HEK293 (cell line): ENCODE data around the gene RETREG2.

ENCODE experiments used
- BCL11A ChIP-seq: fragments of 450-650 bp; formaldehyde crosslinking; IDR thresholded peaks from 2 replicates; pipeline ENCODE4 v1.5.1; 2016; ENCODE audit warnings: low read depth, missing biosample characterization, missing genetic modification characterization
- GLI4 ChIP-seq: fragments of 450-650 bp; formaldehyde crosslinking; IDR thresholded peaks from 2 replicates; pipeline ENCODE4 v1.5.1; 2016; ENCODE audit warnings: missing biosample characterization, missing genetic modification characterization
- OSR2 ChIP-seq: fragments of 450-650 bp; formaldehyde crosslinking; IDR thresholded peaks from 2 replicates; pipeline ENCODE4 v1.5.1; 2016; ENCODE audit warnings: missing biosample characterization, missing genetic modification characterization
- OVOL3 ChIP-seq: fragments of 450-650 bp; formaldehyde crosslinking; IDR thresholded peaks from 2 replicates; pipeline ENCODE4 v1.5.1; 2016; ENCODE audit warnings: missing biosample characterization, missing genetic modification characterization
- RBAK ChIP-seq: fragments of 450-650 bp; formaldehyde crosslinking; IDR thresholded peaks from 2 replicates; pipeline ENCODE4 v1.5.1; 2016; ENCODE audit warnings: missing biosample characterization, missing genetic modification characterization
- ZBTB20 ChIP-seq: fragments of 450-650 bp; formaldehyde crosslinking; IDR thresholded peaks from 2 replicates; pipeline ENCODE4 v1.5.1; 2016; ENCODE audit warnings: missing biosample characterization, missing genetic modification characterization
- ZFP37 ChIP-seq: fragments of 450-650 bp; formaldehyde crosslinking; IDR thresholded peaks from 2 replicates; pipeline ENCODE4 v1.5.1; 2016; ENCODE audit warnings: missing biosample characterization, missing genetic modification characterization
- ZNF121 ChIP-seq: fragments of 450-650 bp; formaldehyde crosslinking; IDR thresholded peaks from 2 replicates; pipeline ENCODE4 v1.5.1; 2016; ENCODE audit warnings: missing biosample characterization, missing genetic modification characterization
- ZNF155 ChIP-seq: fragments of 450-650 bp; formaldehyde crosslinking; IDR thresholded peaks from 2 replicates; pipeline ENCODE4 v1.5.1; 2016; ENCODE audit warnings: missing biosample characterization, missing genetic modification characterization
- ZNF16 ChIP-seq: fragments of 450-650 bp; formaldehyde crosslinking; IDR thresholded peaks from 2 replicates; pipeline ENCODE4 v1.5.1; 2016; ENCODE audit warnings: low read depth, missing biosample characterization, missing genetic modification characterization
- ZNF19 ChIP-seq: fragments of 450-650 bp; formaldehyde crosslinking; IDR thresholded peaks from 2 replicates; pipeline ENCODE4; 2016; ENCODE audit warnings: missing biosample characterization, missing genetic modification characterization, low read depth
- ZNF24 ChIP-seq: fragments of 450-650 bp; formaldehyde crosslinking; IDR thresholded peaks from 2 replicates; pipeline ENCODE4 v1.5.1; 2016; ENCODE audit warnings: missing biosample characterization, missing genetic modification characterization
- ZNF274 ChIP-seq, 2 experiments: fragments of 200-500 bp in 1 of 2; fragments of 450-650 bp in 1 of 2; sonication (Bioruptor generic) in 1 of 2; formaldehyde crosslinking in 1 of 2; IDR thresholded peaks; 2 replicates each; pipeline versions ENCODE4 v1.5.1 to v1.6.1; 2014 to 2016; ENCODE audit warnings: borderline replicate concordance in 1 of 2, inconsistent platforms in 1 of 2, low read length in 1 of 2, missing biosample characterization in 1 of 2, missing genetic modification characterization in 1 of 2
- ZNF423 ChIP-seq: fragments of 450-650 bp; formaldehyde crosslinking; IDR thresholded peaks from 2 replicates; pipeline ENCODE4 v1.5.1; 2016; ENCODE audit warnings: missing biosample characterization, missing genetic modification characterization
- ZNF48 ChIP-seq: fragments of 450-650 bp; formaldehyde crosslinking; IDR thresholded peaks from 2 replicates; pipeline ENCODE4 v1.5.1; 2016; ENCODE audit warnings: missing biosample characterization, missing genetic modification characterization
- ZNF600 ChIP-seq: fragments of 450-650 bp; formaldehyde crosslinking; IDR thresholded peaks from 2 replicates; pipeline ENCODE4 v1.5.1; 2016; ENCODE audit warnings: missing biosample characterization, missing genetic modification characterization
- ZNF76 ChIP-seq: fragments of 450-650 bp; formaldehyde crosslinking; IDR thresholded peaks from 2 replicates; pipeline ENCODE4; 2016; ENCODE audit warnings: low read depth, missing biosample characterization, missing genetic modification characterization, borderline replicate concordance
- ZNF837 ChIP-seq: fragments of 450-650 bp; formaldehyde crosslinking; IDR thresholded peaks from 2 replicates; pipeline ENCODE4 v1.5.1; 2016; ENCODE audit warnings: missing biosample characterization, missing genetic modification characterization
- ZXDB ChIP-seq: fragments of 450-650 bp; formaldehyde crosslinking; IDR thresholded peaks from 2 replicates; pipeline ENCODE4 v1.5.1; 2016; ENCODE audit warnings: missing biosample characterization, missing genetic modification characterization
- TF ChIP-seq, protein P1 (sequence below): fragments of 450-650 bp; formaldehyde crosslinking; IDR thresholded peaks from 2 replicates; pipeline ENCODE4 v1.5.1; 2016; ENCODE audit warnings: missing biosample characterization, missing genetic modification characterization
- TF ChIP-seq, protein P2 (sequence below): fragments of 450-650 bp; formaldehyde crosslinking; IDR thresholded peaks from 2 replicates; pipeline ENCODE4 v1.5.1; 2016; ENCODE audit warnings: missing biosample characterization, missing genetic modification characterization
- TF ChIP-seq, protein P3 (sequence below): fragments of 450-650 bp; formaldehyde crosslinking; IDR thresholded peaks from 2 replicates; pipeline ENCODE4 v1.5.1; 2016; ENCODE audit warnings: missing biosample characterization, missing genetic modification characterization
- TF ChIP-seq, protein P4 (sequence below): fragments of 450-650 bp; formaldehyde crosslinking; IDR thresholded peaks from 2 replicates; pipeline ENCODE4 v1.5.1; 2016; ENCODE audit warnings: missing biosample characterization, missing genetic modification characterization
- TF ChIP-seq, protein P5 (sequence below): fragments of 450-650 bp; formaldehyde crosslinking; IDR thresholded peaks from 2 replicates; pipeline ENCODE4; 2016; ENCODE audit warnings: missing biosample characterization, missing genetic modification characterization
- TF ChIP-seq, protein P6 (sequence below): fragments of 450-650 bp; formaldehyde crosslinking; IDR thresholded peaks from 2 replicates; pipeline ENCODE4 v1.5.1; 2016; ENCODE audit warnings: missing biosample characterization, missing genetic modification characterization

The RETREG2 gene

DNA sequence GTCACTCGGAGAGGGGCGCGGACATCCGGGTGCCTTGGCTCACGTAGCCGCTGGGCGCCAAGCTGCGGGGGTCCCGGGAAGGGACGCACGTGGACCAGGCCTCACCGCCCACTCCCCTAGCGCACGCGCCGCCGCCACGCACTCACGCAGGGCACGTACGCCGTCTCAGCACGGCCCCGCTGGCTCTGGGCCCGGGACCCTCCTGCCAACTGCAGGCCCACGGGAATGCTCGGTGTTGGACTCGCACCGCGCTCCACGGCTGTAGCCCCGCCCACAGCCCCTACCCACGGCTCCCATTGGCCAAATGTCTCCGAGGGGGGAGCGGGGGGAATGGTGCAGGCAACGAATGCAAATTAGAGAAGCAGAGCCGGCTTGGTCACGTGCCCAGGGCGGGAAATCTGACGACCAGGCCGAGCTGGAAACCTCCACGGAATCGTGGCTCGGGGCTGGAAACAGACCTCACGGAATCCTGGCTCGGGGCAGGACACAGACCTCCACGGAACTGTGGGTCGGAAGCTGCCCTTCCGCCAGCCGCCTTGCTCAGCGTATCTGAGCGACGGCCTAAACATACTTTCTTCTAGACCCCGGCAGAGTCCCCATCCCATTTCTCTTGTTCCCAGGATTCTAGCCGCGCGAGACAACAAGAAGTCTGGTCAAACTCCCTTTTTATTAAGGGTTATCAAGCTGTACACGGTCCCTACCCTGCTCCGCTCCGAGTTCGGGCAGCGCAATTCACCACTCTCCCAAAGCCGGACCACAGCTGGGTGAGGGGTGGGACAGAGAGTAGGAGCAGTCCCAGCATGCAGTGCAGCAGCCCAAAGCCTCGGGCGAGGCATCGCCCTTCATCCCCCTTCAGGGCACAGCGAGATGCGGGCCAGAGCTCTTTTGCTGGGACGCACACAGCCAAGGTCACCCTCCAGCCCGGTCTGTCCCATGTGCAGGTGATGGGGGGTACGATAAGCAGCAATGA, 40.9 kb downstream of the RETREG2 start, which contains the start of gene ABCB6 (continued):
- TF ChIP-seq, protein P1, sequence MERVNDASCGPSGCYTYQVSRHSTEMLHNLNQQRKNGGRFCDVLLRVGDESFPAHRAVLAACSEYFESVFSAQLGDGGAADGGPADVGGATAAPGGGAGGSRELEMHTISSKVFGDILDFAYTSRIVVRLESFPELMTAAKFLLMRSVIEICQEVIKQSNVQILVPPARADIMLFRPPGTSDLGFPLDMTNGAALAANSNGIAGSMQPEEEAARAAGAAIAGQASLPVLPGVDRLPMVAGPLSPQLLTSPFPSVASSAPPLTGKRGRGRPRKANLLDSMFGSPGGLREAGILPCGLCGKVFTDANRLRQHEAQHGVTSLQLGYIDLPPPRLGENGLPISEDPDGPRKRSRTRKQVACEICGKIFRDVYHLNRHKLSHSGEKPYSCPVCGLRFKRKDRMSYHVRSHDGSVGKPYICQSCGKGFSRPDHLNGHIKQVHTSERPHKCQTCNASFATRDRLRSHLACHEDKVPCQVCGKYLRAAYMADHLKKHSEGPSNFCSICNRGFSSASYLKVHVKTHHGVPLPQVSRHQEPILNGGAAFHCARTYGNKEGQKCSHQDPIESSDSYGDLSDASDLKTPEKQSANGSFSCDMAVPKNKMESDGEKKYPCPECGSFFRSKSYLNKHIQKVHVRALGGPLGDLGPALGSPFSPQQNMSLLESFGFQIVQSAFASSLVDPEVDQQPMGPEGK (tag by site-specific recombination): peak; percentile 44; the same call in 1 of the 2 replicates
- no peak for TF ChIP-seq ZXDB (tag by site-specific recombination)
- TF ChIP-seq ZNF76 (tag by site-specific recombination): peak; percentile 49; the same call in 1 of the 2 replicates
- TF ChIP-seq ZNF837: no peak
- TF ChIP-seq BCL11A: no peak
- TF ChIP-seq ZFP37 (tag by site-specific recombination): no peak
- TF ChIP-seq, protein P2, sequence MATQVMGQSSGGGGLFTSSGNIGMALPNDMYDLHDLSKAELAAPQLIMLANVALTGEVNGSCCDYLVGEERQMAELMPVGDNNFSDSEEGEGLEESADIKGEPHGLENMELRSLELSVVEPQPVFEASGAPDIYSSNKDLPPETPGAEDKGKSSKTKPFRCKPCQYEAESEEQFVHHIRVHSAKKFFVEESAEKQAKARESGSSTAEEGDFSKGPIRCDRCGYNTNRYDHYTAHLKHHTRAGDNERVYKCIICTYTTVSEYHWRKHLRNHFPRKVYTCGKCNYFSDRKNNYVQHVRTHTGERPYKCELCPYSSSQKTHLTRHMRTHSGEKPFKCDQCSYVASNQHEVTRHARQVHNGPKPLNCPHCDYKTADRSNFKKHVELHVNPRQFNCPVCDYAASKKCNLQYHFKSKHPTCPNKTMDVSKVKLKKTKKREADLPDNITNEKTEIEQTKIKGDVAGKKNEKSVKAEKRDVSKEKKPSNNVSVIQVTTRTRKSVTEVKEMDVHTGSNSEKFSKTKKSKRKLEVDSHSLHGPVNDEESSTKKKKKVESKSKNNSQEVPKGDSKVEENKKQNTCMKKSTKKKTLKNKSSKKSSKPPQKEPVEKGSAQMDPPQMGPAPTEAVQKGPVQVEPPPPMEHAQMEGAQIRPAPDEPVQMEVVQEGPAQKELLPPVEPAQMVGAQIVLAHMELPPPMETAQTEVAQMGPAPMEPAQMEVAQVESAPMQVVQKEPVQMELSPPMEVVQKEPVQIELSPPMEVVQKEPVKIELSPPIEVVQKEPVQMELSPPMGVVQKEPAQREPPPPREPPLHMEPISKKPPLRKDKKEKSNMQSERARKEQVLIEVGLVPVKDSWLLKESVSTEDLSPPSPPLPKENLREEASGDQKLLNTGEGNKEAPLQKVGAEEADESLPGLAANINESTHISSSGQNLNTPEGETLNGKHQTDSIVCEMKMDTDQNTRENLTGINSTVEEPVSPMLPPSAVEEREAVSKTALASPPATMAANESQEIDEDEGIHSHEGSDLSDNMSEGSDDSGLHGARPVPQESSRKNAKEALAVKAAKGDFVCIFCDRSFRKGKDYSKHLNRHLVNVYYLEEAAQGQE (tag by site-specific recombination): peak; percentile 10
- TF ChIP-seq, protein P3, sequence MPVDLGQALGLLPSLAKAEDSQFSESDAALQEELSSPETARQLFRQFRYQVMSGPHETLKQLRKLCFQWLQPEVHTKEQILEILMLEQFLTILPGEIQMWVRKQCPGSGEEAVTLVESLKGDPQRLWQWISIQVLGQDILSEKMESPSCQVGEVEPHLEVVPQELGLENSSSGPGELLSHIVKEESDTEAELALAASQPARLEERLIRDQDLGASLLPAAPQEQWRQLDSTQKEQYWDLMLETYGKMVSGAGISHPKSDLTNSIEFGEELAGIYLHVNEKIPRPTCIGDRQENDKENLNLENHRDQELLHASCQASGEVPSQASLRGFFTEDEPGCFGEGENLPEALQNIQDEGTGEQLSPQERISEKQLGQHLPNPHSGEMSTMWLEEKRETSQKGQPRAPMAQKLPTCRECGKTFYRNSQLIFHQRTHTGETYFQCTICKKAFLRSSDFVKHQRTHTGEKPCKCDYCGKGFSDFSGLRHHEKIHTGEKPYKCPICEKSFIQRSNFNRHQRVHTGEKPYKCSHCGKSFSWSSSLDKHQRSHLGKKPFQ (tag by site-specific recombination): no peak
- TF ChIP-seq ZNF16 (tag by site-specific recombination): no peak
- TF ChIP-seq, protein P4, sequence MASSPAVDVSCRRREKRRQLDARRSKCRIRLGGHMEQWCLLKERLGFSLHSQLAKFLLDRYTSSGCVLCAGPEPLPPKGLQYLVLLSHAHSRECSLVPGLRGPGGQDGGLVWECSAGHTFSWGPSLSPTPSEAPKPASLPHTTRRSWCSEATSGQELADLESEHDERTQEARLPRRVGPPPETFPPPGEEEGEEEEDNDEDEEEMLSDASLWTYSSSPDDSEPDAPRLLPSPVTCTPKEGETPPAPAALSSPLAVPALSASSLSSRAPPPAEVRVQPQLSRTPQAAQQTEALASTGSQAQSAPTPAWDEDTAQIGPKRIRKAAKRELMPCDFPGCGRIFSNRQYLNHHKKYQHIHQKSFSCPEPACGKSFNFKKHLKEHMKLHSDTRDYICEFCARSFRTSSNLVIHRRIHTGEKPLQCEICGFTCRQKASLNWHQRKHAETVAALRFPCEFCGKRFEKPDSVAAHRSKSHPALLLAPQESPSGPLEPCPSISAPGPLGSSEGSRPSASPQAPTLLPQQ (tag by site-specific recombination): 0 out of 2 replicates have a peak, but pooled peaks have one; percentile 29
- no peak for TF ChIP-seq GLI4 (tag by site-specific recombination)
- no peak for TF ChIP-seq ZNF274 (IDR thresholded peaks at IDR 0.05; ENCODE audit: low read length)
- TF ChIP-seq ZNF274 (tag by site-specific recombination; IDR thresholded peaks at IDR 0.05; ENCODE audit: borderline replicate concordance): no peak
- no peak for TF ChIP-seq OVOL3
- TF ChIP-seq, protein P5, sequence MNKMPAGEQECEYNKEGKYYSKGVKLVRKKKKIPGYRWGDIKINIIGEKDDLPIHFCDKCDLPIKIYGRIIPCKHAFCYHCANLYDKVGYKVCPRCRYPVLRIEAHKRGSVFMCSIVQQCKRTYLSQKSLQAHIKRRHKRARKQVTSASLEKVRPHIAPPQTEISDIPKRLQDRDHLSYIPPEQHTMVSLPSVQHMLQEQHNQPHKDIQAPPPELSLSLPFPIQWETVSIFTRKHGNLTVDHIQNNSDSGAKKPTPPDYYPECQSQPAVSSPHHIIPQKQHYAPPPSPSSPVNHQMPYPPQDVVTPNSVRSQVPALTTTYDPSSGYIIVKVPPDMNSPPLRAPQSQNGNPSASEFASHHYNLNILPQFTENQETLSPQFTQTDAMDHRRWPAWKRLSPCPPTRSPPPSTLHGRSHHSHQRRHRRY (tag by site-specific recombination): no peak
- TF ChIP-seq, protein P6, sequence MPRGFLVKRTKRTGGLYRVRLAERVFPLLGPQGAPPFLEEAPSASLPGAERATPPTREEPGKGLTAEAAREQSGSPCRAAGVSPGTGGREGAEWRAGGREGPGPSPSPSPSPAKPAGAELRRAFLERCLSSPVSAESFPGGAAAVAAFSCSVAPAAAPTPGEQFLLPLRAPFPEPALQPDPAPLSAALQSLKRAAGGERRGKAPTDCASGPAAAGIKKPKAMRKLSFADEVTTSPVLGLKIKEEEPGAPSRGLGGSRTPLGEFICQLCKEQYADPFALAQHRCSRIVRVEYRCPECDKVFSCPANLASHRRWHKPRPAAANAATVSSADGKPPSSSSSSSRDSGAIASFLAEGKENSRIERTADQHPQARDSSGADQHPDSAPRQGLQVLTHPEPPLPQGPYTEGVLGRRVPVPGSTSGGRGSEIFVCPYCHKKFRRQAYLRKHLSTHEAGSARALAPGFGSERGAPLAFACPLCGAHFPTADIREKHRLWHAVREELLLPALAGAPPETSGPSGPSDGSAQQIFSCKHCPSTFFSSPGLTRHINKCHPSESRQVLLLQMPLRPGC (tag by site-specific recombination): no peak
- TF ChIP-seq ZBTB20 (tag by site-specific recombination): peak; percentile 62; the same call in 1 of the 2 replicates
- no peak for TF ChIP-seq ZNF19 (tag by site-specific recombination)
- no peak for TF ChIP-seq ZNF155
- no peak for TF ChIP-seq OSR2 (tag by site-specific recombination)
- TF ChIP-seq ZNF121: no peak
- TF ChIP-seq ZNF600: no peak
- TF ChIP-seq ZNF48: no peak
- no peak for TF ChIP-seq RBAK (tag by site-specific recombination)
- no peak for TF ChIP-seq ZNF24 (tag by site-specific recombination)
- TF ChIP-seq ZNF423 (tag by site-specific recombination): no peak
